Measurements from ENCODE around the gene TNF.

Gene TNF

GRCh38 chr6:31556307-31556706 lies 19.1 kb upstream of the TNF start:
- no peak for TF ChIP-seq CTCF (IDR thresholded peaks at IDR 0.05; ENCODE audit: low read depth, low read length)
- TF ChIP-seq MYC (IDR thresholded peaks at IDR 0.05; ENCODE audit: low read depth, low read length): no peak
- no peak for TF ChIP-seq MAX (IDR thresholded peaks at IDR 0.05; ENCODE audit: low read depth, low read length)
- peak; percentile 40 for DNase-seq (ENCODE audit: low read depth)
- no peak overlapping the region for H3K4me3 ChIP-seq (ENCODE audit: low read depth, low read length)

- no peak for TF ChIP-seq CTCF (IDR thresholded peaks at IDR 0.05; ENCODE audit: low read depth, low read length)
- no peak for TF ChIP-seq MYC (IDR thresholded peaks at IDR 0.05; ENCODE audit: low read depth, low read length)
- no peak for TF ChIP-seq POLR2A (IDR thresholded peaks at IDR 0.05; ENCODE audit: extremely low read depth, insufficient read length)
- TF ChIP-seq MAX (IDR thresholded peaks at IDR 0.05; ENCODE audit: low read depth, low read length): no peak
- peak; percentile 53 for DNase-seq (ENCODE audit: low read depth)
- no peak overlapping the region for H3K4me3 ChIP-seq (ENCODE audit: low read depth, low read length)
These were observed 17.7 kb upstream of the TNF start for GRCh38 chr6:31557443-31558317.

- TF ChIP-seq MYC (IDR thresholded peaks at IDR 0.05; ENCODE audit: low read depth, low read length) (no peak), MAX (IDR thresholded peaks at IDR 0.05; ENCODE audit: low read depth, low read length) (no peak), CTCF (IDR thresholded peaks at IDR 0.05; ENCODE audit: low read depth, low read length) (no peak), POLR2A (IDR thresholded peaks at IDR 0.05; ENCODE audit: extremely low read depth, insufficient read length) (no peak)
- no peak for DNase-seq (ENCODE audit: low read depth)
- peak overlapping the region; percentile 13 for H3K4me3 ChIP-seq (ENCODE audit: low read depth, low read length)
These were observed 17.1 kb upstream of the TNF start for GRCh38 chr6:31558318-31558625.

- peak; percentile 100 for DNase-seq (ENCODE audit: low read depth)
- peak overlapping the region; percentile 39 for H3K4me3 ChIP-seq (ENCODE audit: low read depth, low read length)
- no peak for TF ChIP-seq POLR2A (IDR thresholded peaks at IDR 0.05; ENCODE audit: extremely low read depth, insufficient read length)
- no peak for TF ChIP-seq MYC (IDR thresholded peaks at IDR 0.05; ENCODE audit: low read depth, low read length)
These were observed 16.5 kb upstream of the TNF start for GRCh38 chr6:31558631-31559500.

GRCh38 chr6:31559606-31559957 lies 15.8 kb upstream of the TNF start:
- DNase-seq (ENCODE audit: low read depth): no peak
- H3K4me3 ChIP-seq (ENCODE audit: low read depth, low read length): peak overlapping the region; percentile 39
- TF ChIP-seq CTCF (IDR thresholded peaks at IDR 0.05; ENCODE audit: low read depth, low read length): no peak
- TF ChIP-seq MAX (IDR thresholded peaks at IDR 0.05; ENCODE audit: low read depth, low read length): no peak
- no peak for TF ChIP-seq POLR2A (IDR thresholded peaks at IDR 0.05; ENCODE audit: extremely low read depth, insufficient read length)
- no peak for TF ChIP-seq MYC (IDR thresholded peaks at IDR 0.05; ENCODE audit: low read depth, low read length)

Data from NB4 (cell line).